GM18909 (cell line): ENCODE measurements around the gene SMARCAD1.
A peak's percentile ranks its signal among the peaks of the same experiment; 100 is the strongest.
"Not testable (repeated sequence)": the region's sequence is repeated elsewhere in the genome, so short reads cannot be mapped to it uniquely, and the experiment has no call there.

ENCODE experiments used
- ATAC-seq: cut with Tn5 transposase; IDR thresholded peaks from one replicate; pipeline ENCODE4 v1.9.1; 2021; ENCODE audit warnings: mild to moderate bottlenecking; ENCODE audit not compliant: unreplicated experiment, poor library complexity

Gene SMARCAD1

DNA sequence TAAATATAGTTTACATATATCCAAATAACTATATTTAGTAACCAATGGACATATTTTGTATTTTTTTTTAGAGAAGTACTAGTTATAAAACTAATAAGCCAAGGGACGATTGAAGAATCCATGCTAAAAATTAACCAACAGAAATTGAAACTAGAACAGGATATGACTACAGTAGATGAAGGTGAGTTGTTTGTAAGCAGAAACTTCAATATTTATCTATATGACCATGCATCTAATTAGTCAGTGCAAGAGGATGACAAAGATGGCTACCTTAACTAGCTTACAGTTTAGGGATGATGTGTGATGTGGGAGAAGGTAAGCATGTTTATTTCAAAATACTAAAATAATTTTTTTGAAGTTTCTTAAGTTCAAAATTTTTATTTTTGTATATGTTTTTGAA, 77.2 kb downstream of the SMARCAD1 start:
- ATAC-seq: peak; percentile 78

DNA sequence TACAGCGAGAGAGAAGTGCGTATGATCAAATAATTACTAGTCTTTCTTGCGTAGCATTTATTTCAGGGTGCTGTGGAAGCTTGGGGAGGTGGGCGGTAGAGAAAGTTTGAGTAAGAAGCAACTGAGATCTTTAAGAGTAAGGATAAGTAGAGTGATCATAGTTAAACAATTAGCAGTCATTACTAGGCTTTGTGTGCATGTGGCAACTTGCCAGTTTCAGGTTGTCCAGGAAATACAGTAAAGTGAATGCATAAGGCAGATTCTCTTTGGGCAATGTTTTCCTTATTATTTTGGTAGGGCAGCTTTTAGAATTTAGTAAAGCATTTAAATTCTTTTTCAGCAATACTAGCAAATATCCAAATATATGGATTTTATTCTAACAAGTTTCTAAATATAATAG, 78.0 kb downstream of the SMARCAD1 start:
- ATAC-seq: no peak

DNA sequence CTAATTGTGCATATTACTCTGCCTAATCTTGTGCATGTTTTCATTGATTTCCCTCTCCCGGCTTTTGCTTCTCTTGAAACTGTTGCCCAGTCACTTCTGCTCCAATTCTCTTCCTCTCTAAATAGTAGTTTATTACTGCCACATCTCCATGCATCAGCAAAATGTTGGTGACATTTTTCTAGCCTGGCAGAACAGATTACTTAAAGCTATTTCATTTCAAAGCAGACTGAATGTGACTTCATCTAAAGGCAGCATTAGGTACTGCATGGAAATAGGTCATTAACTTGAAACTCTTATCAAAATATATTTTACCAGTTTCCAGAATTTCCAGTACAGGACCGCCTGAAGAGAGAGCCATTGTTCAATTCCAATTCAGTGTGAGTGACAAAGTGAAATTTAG, 82.6 kb downstream of the SMARCAD1 start:
- ATAC-seq: no peak

DNA sequence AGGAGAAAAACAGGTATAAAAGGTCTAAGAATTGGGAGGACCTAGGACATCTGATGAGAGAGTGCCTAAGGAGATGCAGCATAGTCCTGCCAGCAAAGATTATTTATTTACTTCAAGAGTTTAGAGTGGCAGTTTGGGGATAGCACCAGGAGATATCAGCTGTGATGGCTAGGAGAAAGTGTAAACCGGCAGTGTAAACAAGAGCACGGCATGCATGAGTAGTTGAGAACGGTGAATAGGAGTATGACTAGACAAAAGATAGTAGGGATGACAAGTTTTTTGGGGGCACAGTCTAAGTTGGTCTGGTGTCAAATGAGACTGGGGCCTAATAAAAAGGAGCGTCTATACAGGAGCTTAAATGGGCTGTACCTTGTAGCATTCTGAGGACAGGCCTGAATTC, 86.3 kb downstream of the SMARCAD1 start:
- not testable (repeated sequence) for ATAC-seq

DNA sequence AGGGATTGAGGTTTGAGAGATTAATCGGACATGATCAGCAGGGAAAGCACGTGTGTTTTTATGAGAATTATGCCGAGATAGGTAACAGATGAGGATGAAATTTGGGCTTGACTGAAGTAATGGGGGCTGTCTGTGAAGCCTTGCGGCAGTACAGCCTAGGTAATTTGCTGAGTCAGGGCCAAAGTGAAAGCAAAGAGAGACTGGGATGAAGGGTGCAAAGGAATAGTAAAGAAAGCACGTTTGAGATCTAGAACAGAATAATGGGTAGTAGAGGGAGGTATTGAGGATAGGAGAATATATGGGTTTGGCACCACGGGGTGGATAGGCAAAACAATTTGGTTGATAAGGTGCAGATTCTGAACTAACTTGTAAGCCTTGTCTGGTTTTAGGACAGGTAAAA, 87.8 kb downstream of the SMARCAD1 start:
- not testable (repeated sequence) for ATAC-seq

DNA sequence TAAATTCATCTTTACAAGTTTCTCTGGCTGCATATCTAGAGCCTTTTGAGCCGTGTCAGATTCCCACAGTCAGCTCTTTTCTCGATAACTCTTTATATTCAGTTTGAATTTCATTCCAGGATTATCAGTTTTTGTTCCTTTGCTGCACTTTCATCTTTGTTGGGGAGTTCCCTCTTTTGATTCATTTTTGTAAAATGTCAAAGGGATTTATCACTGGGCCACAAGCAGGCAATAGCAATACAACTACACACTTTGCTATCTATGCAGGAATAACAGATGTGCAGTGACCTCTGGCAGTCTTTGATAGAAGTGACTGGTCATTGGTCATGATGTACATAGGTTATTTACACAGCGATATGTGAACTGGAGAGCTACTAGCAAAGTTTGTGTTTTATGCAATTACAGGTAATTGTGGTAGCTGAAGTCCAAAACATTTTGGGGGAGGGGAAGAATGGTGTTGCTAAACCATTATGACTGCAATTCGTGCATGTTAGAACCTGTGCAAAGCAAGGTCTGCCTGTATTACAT, 91.1 kb downstream of the SMARCAD1 start:
- no peak for ATAC-seq

DNA sequence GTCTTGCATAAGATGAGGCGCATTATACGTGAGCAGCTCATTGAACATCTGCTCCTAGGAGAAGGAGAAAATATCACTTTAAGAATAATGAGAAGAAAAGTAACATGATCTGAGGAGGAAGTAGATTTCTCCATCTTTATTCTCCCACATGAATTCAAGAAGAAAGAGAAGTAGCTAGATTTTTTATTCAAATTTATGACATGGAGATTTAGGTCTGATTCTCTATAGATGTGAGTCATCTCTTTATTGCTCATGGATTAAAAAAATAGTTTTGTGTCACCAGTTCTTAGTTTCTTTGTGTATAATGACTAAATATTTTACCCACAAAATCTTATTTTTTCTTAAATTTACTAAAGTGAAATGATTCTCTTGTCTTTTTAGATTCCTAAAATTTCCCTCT, 94.5 kb downstream of the SMARCAD1 start:
- no peak for ATAC-seq

DNA sequence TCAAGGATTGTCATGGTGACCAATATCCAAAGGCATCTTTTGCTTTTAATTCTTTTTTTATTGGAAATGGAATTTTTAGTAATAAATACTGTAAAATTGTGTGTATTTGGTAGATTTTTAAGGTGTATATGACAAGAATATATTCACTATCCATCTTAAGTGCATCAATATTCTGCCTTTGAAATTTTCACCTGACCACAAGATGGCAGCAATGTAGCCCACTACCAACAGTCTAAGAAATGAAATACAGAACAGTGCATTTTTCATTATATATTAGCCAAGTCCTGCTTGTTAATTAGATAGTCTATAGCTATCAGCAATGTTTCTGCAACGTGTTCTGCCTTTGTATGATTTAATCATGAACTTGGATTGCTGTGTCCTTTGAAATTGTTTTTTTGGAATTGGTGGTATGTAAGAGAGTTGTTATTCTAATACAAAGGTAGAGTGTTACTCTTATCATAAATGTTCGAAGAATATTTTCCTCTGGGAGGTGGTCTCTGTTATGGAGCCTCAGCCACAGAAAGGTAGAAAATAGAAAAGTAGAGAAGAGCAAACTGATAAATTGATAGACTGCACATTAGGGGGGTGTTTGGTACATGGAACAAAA, 96.8 kb downstream of the SMARCAD1 start:
- ATAC-seq: peak; percentile 70

DNA sequence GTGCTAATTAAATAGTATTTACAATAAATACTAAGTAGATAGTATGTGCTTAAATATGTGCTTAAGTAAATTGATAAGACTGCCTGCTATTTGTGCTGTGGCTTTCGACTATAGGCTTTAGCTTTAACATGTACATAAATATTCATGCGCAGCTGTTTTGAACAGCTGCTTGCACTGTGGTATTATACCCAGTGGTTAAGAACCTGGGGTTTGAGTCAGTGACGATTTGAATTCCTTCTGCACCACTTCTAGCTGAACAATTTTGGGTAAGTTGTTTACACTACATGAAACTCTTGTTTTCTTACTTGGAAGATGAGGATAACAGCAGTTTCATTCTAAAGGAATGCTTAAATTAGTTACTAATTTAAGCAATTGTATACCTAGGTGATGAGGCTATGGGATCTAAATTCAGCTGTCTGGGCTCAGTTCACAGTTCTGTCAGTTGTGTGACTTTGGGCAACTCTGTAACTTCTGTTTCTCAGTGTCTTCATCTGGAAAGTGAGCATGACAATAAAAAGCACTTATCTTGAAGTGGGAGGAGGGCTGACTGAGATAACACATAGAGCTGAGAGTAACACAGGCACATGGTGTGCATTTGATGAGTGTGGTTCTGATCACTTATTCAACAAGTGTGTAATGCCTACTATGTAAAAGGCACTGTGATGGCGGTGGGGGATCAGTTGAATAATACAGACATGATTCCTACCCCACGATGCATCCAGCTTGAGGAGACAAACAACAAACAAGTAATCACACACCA, 98.0 kb downstream of the SMARCAD1 start:
- no peak for ATAC-seq

DNA sequence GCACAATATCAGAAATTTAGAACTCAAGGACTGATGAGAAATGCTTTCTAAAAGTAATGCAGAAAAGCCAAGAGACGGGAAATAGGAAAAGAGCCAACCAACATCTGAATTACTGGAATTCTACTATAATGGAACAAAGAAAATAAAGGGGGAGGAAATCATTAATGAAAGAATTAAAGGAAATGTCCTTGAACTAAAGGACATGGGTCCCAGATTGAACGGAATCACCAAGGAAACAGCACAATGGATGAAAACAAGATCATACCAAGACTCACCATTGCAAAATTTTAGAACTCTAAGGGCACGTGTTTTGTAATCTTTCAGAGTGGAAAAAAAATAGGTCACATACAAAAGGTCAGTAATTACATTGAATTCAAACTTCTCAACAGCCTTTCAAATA, 99.0 kb downstream of the SMARCAD1 start:
- ATAC-seq: no peak

DNA sequence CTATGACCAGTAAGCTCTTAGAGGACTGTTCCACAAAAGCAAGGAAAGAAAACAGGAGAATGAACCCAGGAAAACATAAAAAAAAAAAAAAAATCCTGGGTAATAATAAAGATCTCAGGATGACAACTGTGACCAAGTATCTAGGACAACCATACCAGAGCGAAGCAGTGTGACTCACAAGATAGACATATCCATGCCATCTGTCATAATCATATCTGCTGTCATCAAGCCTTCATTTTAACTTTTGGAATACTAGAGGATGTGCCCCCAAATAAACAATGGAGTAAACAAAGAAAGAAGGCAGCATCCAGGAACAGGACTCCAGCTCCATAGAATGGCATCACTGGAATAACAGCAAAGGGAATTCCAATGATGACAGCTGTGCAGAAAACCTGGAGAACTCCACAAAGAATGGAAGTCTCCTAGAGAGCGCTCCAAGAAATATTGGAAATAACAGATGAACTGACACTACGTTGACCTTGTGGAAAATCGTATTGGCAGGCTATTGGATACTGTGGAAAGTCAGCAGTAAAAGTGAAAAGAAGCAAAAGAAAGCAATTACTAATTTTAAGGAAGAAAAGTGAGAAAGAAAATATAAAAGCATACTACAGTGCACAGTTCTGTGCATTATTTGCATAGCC, 99.7 kb downstream of the SMARCAD1 start:
- no peak for ATAC-seq

DNA sequence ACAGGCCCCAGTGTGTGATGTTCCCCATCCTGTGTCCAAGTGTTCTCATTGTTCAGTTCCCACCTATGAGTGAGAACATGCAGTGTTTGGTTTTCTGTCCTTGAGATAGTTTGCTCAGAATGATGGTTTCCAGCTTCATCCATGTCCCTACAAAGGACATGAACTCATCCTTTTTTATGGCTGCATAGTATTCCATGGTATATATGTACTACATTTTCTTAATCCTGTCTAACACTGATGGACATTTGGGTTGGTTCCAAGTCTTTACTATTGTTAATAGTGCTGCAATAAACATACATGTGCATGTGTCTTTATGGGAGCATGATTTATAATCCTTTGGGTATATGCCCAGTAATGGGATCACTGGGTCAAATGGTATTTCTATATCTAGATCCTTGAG, 112.3 kb downstream of the SMARCAD1 start:
- ATAC-seq: not testable (repeated sequence)

DNA sequence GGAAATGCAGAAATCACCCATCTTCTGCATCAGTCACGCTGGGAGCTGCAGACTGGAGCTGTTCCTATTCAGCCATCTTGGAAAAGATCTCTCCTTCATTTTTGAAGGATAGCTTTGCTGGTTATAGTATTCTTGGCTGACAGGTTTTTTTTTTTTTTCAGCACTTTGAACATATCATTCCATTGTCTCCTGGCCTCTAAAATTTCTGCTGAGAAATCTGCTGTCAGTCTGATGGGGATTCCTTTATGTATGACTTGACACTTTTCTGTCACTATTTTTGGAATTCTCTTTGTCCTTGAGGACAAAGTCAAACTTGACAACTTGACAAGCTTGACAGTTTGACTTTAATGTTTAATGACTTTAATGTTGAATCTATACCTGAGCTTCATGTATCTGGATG, 118.2 kb downstream of the SMARCAD1 start:
- no peak for ATAC-seq

DNA sequence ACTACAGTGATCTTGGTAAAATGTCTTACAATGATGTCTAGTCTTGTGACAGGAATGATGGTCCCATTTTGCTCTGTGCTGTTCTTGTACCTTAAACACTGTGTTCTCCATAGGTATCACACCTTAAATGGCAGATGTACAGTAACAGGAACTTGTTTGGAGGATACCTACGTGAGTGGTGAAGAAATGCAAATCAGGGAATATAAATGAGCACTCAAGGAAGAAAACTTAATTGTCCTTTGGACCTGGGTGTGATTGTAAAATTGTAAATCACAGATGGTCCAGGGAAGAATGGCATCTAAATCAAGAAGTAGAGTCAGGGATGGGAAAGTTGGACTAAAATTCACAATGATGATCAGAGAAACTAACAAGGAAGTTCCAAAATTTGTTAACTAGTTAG, 122.3 kb downstream of the SMARCAD1 start:
- ATAC-seq: no peak

DNA sequence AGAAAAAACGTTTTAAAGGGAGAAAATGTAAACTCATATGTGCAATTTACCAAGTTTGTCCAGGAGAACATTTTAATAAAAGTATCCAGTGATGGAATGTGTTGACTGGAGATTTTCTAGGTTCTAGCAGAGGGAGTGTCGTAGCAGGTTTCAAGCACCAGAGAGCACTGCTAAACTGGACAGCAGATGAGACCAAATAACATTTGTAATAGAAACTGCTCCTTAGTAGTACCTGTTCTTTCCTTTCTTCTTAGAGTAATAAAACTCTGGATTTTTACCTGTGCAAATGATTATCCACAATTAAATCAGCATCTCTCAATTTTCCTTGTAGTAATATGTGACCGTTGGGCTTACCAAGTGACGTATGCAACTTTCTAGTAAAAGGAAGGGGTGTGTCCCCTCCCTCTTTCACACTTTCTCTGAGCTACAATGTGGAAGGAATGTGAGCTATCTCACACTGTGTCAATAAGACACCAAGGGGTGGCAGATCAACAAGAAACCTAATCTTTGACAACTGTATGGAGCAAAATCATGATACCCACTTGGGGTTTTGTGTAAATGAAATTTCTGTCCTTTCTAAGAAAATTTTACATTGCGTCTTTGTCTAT, 125.4 kb downstream of the SMARCAD1 start:
- no peak for ATAC-seq

DNA sequence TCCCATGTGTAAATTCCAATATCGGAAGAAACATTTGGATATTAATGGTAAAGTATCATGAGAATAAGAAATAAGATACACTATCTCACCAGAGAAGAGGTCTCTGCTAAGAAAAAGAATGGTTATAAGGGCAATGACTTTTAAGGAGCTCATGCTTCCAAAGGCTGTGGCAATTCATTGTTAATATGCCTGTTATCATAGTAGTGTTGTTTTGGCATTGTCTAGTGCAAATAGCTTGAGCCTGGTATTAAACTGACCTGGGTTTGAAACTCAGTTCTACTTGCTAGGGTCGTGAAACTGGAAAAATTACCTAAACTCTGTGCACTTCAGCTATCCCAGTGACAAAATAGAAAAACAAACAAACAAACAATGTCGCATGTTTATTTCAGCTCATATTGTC, 126.2 kb downstream of the SMARCAD1 start:
- no peak for ATAC-seq

DNA sequence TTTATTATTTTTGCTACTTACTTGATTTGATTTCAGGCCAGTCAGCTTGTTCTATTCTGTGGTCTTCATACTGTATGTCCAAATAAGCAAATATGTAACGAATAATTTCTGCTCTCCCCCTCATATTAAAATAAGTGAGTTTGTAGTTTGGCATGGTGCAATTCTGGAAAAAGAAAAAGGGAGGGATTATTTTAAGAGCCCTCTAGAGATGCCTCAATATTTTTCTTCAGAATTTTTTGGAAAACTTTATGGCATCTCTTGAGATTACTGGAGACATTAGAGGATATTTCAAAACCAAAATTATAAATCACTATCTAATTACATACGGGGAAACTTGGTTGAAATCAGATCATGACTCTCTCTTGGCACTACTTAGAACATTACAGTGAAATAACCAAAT, 126.8 kb downstream of the SMARCAD1 start:
- no peak for ATAC-seq

DNA sequence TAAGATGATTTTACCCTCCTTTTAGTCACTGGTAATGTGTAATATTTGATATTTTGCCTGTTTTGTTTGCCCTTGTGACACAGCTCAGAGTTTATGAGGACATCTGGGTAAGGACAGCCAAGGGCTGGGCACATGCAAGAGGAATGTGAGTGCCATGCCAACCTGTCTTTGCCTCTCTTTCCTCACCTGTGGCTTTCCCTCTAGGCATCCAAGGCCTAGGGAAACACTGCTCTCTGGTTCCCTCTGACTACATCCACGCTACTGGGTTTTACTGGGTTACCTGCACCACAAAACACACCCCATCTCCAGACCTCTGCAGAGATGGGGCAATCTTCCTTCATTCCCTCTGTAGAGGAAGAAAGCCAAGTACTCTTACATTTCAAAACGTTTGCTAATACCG, 127.3 kb downstream of the SMARCAD1 start:
- ATAC-seq: no peak

DNA sequence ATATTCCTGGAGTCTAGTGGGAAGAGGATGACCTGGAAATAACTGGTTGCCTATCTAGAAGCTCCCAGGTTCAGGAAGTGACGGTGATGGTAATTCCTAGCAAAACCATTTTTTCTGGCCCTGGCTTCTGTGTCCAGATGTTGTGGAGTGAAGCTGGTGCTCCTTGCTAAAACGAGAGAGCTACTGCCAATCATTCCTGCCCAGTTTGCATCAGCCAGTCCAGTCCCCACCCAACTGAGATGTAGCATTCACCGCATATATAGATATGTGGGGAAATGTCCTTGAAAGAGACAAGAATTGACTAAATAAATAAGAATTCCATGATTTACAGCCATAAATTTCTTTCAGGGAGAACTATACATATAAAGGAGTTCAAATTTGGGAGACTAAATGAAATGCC, 128.6 kb downstream of the SMARCAD1 start:
- ATAC-seq: no peak

DNA sequence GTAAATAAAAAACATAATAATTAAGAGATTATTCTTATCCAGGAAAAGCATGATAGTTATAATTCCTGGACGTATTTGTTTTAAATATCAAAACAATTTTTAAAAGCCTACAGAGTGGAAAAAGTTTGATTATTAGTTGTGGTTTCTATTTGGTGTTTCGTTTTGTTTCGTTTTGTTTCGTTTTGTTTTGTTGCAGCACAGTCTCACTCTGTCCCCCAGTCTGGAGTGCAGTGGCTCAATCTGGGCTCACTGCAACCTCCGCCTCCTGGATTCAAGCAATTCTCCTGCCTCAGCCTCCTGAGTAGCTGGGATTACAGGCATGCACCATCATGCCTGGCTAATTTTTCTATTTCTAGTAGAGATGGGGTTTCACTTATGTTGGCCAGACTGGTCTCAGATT, 129.1 kb downstream of the SMARCAD1 start:
- not testable (repeated sequence) for ATAC-seq
